GM21381 (cell line): ENCODE measurements around the gene CHST11.
A peak's percentile ranks its signal among the peaks of the same experiment; 100 is the strongest.

Experiments used
- ATAC-seq: cut with Tn5 transposase; IDR thresholded peaks from one replicate; pipeline ENCODE4 v1.9.1; 2021; ENCODE audit warnings: mild to moderate bottlenecking, moderate library complexity; ENCODE audit not compliant: unreplicated experiment

The CHST11 gene

GRCh38 chr12:104685366-104685765 is 228.6 kb downstream of the CHST11 start:
- no peak for ATAC-seq

- no peak for ATAC-seq
Observed at GRCh38 chr12:104686196-104686595, 229.4 kb downstream of the CHST11 start.

- no peak for ATAC-seq
Observed at GRCh38 chr12:104687823-104688573, 231.2 kb downstream of the CHST11 start.

- no peak for ATAC-seq
Observed at GRCh38 chr12:104689635-104690034, 232.9 kb downstream of the CHST11 start.

GRCh38 chr12:104691721-104692556 is 235.2 kb downstream of the CHST11 start:
- ATAC-seq = no peak

GRCh38 chr12:104692557-104693218 is 235.9 kb downstream of the CHST11 start:
- ATAC-seq = no peak

- no peak for ATAC-seq
Observed at GRCh38 chr12:104693493-104693892, 236.7 kb downstream of the CHST11 start.

- no peak for ATAC-seq
Observed at GRCh38 chr12:104694161-104694560, 237.4 kb downstream of the CHST11 start.

GRCh38 chr12:104694711-104695110 is 238.0 kb downstream of the CHST11 start:
- no peak for ATAC-seq

- ATAC-seq = peak; percentile 41
Observed at GRCh38 chr12:104695453-104696148, 238.9 kb downstream of the CHST11 start.

- ATAC-seq = no peak
Observed at GRCh38 chr12:104697186-104697585, 240.4 kb downstream of the CHST11 start.

- ATAC-seq = no peak
Observed at GRCh38 chr12:104698871-104699270, 242.1 kb downstream of the CHST11 start.

GRCh38 chr12:104699489-104700190 is 242.9 kb downstream of the CHST11 start:
- ATAC-seq = peak; percentile 57

GRCh38 chr12:104700324-104700723 is 243.6 kb downstream of the CHST11 start:
- ATAC-seq = no peak

GRCh38 chr12:104701301-104701700 is 244.6 kb downstream of the CHST11 start:
- no peak for ATAC-seq

- ATAC-seq = no peak
Observed at GRCh38 chr12:104701756-104702155, 245.0 kb downstream of the CHST11 start.

- no peak for ATAC-seq
Observed at GRCh38 chr12:104702565-104703139, 245.9 kb downstream of the CHST11 start.

- ATAC-seq = no peak
Observed at GRCh38 chr12:104703372-104703771, 246.6 kb downstream of the CHST11 start.

GRCh38 chr12:104704224-104704779 is 247.6 kb downstream of the CHST11 start:
- no peak for ATAC-seq

- ATAC-seq = no peak
Observed at GRCh38 chr12:104707194-104707593, 250.4 kb downstream of the CHST11 start.
